HG03175 (cell line): ENCODE data around the gene RAB12.
"Not testable (repeated sequence)": the region's sequence is repeated elsewhere in the genome, so short reads cannot be mapped to it uniquely, and the experiment has no call there.

Experiments
- ATAC-seq: cut with Tn5 transposase; IDR thresholded peaks from one replicate; pipeline ENCODE4 v1.9.1; 2021; ENCODE audit warnings: mild to moderate bottlenecking, moderate library complexity; ENCODE audit not compliant: unreplicated experiment

The RAB12 gene, protein sequence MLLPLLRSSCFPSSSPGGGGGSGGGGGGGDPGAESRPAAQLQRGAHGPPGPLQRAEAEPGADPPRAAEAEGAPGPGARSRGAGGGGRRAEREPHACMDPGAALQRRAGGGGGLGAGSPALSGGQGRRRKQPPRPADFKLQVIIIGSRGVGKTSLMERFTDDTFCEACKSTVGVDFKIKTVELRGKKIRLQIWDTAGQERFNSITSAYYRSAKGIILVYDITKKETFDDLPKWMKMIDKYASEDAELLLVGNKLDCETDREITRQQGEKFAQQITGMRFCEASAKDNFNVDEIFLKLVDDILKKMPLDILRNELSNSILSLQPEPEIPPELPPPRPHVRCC

DNA sequence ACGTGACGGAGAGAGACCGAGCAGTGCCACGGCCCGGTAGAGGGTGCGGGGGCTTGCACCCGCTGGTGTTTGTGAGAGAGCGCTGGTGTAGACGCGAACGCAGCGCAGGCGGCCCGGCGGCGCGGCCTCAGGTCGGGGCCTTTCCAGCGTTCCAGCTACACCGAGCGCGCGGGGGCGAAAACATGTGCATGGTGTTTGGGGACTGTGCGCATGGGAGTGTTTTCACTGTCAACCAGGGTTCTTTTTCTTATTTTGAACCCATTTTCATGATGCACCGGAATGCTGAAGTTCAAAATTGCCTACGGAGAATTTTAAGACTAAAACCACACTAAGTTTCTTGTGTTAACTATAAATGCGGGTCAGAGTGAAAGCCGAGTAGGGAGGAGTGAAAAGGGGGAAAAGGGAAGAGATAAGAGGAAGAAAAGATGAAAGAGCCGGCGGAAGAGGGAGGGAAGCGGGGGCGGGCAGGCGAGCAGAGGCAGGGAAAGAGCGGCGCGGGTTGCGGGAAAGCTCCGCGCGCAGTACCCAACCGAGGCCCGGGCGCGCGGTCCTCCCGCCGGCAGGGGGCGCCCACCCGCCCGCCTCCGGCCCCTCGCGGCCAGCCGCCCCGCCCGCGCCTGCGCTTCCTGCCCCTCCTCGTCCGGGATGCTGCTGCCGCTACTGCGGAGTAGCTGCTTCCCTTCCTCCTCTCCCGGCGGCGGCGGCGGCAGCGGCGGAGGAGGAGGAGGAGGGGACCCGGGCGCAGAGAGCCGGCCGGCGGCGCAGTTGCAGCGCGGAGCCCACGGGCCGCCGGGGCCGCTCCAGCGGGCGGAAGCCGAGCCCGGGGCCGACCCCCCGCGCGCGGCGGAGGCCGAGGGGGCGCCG lies at the start of gene RAB12:
Gene RAB12, plus strand, starts transcription at position 643 of the 864 bp plus-strand sequence. Its CDS starts 3 bp downstream, at position 646.
- ATAC-seq = peak; percentile 76

DNA sequence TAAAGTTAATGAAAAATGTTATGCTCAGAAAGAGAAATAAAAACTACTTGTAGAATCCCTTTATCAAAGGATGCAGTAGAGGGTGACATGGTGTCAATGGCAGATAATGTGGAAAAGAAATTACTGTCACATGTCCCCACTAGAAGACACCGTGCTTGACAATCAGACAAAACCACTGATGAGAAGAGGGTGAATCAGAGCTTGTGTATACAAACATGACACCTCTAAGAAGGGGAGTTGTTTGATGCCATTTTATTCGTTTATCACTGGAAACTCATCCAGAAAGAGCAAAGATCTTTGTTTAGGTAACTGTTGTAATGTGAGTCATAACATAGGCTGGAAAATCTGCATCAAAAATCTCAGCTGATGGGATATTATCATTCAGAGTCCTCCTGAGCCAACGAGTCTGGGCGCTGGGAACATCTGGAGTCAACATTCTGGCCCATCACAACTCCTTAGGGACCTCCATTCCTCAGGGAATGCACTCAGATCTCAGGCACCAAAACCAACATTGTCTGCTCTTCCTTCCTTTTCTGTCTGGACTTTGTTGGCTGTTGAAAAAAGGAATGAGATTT lies 49.5 kb upstream of the RAB12 start:
- ATAC-seq = no peak

DNA sequence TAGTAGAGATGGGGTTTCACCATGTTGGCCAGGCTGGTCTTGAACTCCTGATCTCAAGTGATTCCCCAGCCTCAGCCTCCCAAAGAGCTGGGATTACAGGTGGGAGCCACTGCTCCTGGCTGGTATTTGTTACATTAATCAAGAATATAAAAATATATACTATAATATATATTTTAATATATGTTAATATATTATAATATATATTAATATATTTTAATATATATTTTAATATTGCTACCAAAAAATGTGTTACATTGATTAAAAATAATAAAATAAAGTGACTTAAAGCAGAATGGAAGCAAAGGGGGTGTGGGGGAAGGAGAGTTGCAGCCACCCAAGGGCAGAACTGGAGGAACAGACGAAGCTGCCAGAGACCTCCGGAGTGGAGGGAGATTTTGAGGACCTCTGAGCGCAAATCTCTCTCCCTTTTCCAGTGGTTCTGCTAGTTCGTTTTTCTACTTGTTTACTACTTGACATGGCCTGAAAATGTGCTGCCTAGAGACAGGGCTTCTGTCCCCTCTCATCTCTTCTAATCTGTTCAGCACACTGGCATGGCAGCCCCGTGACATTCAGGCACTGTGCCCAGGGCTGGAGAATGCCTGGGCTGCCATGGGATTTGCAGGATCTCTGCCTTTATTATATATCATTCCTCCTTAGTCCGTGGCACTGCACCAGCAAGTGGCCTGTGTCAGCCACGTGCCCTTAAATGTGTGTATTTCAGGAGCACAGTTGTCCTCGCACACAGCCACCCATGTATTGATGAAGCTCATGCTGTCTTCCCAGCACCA lies 47.9 kb upstream of the RAB12 start:
- ATAC-seq = no peak

DNA sequence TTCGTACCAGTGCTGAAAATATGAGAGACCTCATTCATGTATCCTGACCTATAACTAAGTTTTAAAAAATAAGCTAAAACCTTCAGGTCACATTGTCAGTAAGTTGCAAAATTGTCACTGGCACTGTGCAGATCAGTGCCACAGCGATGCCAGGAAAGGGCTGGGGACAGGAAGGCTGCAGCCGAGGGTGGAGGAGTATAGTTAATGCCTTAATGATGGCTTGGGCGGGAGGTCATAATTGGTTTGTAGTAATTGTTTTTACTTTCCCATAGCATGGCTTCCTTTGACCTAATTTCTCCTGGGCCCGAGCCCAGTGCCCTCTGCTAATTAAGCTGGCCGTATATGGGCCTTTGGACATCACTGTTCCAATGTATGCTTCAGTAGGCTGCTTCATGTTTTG lies 47.2 kb upstream of the RAB12 start:
- no peak for ATAC-seq

DNA sequence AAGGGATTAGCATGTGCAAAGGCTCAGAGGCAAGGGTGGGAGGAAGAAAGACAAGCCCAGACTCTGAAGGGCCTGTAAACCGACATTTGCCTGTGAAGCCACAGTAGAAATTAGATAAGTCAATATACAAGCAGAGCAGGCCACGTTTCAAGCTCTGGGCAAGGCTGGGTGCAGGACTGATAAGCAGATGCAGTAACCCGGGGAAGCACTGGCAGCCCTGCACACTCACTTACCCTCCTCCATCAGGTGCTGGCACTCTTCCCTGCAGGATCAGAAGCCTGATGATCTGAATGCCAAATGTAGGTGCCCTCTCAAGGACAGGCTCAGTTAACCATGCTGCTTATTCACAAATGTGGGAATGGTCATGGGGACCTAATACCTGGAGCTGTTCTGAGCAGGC lies 46.3 kb upstream of the RAB12 start:
- ATAC-seq = no peak

DNA sequence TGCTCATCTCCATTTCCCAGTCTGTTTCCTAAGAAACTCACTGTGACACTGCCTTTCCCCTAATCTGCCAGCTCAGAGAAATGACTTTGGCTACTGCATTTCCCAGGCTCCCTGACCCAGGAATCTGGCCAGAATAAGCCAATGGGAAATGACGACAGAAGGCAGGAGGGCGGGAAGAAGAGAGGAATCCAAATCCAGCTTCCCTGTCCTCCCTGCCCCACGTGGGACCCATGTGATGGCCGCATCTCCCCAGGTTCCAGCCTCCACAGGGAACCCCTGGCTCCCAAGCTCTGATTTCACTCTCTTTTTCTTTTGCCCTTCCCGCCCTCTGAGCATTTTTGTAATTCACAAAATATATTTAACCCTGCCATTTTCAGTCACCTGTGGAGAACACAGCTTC lies 37.8 kb upstream of the RAB12 start:
- ATAC-seq = no peak

DNA sequence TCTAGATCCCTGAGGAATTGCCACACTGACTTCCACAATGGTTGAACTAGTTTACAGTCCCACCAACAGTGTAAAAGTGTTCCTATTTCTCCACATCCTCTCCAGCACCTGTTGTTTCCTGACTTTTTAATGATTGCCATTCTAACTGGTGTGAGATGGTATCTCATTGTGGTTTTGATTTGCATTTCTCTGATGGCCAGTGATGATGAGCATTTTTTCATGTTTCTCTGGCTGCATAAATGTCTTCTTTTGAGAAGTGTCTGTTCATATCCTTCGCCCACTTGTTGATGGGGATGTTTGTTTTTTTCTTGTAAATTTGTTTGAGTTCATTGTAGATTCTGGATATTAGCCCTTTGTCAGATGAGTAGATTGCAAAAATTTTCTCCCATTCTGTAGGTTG lies 35.5 kb upstream of the RAB12 start:
- not testable (repeated sequence) for ATAC-seq

DNA sequence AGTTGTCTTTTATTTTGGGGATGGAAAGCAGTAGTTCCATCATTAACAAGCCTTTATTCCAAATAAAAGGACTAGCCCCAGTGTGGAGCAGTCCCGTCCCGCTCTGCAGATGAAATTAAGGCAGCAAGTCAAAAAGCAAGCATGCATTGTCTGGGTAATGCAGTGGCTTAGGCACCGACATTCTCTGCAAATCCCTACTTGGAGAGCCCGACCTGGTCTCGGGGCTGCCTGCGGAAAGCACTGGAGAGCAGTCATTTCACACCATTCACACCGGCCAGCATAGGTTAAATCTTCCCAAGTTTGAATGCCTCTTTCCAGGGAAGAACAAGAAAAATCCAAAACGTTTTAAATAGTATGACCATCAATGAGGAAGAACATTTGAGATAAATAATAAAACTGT lies 24.4 kb upstream of the RAB12 start:
- no peak for ATAC-seq

DNA sequence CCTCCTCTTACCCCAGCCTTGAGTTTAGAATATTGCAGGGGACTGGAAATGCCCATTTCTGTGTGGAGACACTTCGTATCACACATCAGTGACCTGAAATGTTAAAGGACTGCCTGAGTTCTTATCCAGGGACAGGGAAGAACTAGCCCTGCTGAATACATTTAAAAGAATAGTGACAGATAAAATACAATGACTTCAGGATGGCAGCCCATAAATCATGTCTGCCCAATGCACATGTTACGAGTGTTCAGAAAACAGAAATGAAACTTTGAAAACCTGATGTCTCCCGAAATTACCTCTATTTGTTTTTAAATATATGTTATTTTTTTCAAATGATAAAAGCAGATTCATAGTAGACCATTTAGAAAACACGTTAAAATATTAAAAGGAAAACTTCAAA lies 22.3 kb upstream of the RAB12 start:
- ATAC-seq = no peak

DNA sequence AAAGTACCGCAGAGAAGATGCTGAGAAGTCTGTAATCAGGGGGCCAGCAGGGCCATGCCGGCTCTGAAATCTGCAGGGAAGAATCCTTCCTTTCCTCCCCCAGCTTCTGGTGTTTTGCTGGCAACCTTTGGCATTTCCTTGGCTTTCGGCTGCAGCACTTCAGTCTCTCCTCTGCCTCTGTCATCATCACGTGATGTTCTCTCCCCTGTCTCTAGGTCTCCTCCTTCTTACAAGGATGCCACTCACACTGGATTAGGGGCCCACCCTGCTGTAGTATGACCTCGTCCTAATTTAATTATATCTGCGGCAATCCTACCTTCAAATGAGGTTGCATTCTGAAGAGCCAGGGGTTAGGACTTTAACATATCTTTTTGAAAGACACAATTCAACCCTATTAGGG lies 13.8 kb upstream of the RAB12 start:
- no peak for ATAC-seq

DNA sequence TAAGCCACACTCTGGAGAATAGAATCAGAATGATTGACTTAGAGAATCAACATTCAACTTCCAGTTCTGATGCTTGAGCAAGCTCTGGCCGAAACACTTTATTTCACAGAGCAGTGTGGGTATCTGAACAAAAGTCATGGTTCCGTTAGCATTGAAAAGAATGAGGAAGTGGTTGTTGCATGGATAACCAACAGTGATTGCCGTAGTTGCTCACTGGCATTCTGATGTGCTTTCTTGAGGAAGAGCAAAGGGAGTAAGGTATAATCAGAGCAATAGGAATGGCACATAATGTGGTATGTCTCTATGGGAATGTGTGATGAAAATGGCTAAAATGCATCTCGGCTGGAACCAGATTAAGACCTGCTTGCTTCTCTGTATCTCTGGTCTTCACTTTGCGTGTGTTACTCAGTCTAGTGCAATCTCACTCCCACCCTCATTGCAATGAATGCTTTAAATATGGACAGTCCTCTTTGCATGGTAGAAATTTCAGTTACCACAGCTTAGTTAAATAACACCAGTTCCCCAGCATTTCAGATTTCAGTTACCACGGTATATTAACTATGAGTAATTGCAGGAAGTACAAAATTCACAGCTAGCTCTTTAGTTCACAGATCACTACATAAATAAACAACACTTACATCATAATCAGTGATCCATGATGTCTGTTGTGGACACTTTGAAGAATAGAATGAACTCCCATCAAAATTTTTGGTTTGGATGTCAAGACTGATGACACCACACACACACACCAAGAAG lies 7.8 kb upstream of the RAB12 start:
- ATAC-seq = peak; percentile 74

DNA sequence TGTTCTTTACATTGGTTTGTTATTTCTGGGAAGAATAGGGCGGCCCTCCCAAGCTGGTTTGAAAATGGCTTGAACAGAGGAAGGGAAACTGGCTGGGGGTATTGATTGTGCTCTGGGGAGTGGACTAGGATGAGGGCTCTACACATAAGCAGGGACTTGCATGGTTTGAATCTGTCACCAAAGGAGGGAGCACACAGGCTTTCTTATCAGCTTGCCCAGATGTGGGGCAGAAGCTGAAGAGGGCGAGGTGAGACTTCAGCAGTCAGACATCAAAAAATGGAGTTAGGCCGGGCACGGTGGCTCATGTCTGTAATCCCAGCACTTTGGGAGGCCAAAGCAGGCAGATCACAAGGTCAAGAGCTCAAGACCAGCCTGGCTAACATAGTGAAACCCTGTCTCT lies 7.2 kb upstream of the RAB12 start:
- peak; percentile 21 for ATAC-seq

DNA sequence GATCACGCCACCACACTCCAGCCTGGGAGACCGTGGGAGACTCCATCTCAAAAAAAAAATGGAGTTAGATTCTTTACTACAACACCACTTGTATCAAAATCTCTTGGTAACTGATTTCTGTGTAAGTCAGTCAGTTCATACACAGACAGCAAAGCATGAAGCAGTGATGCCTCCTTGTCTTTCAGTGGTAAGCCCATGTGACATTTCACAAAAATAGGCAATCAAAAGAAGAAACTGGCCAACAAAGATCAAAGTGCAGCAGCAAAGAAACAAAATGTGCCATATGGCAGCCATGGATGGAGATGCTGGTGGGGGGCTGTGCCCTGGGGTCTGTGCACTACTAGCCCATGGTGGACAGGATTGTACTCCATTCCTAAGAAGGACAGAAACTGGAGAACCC lies 6.7 kb upstream of the RAB12 start:
- ATAC-seq = no peak

DNA sequence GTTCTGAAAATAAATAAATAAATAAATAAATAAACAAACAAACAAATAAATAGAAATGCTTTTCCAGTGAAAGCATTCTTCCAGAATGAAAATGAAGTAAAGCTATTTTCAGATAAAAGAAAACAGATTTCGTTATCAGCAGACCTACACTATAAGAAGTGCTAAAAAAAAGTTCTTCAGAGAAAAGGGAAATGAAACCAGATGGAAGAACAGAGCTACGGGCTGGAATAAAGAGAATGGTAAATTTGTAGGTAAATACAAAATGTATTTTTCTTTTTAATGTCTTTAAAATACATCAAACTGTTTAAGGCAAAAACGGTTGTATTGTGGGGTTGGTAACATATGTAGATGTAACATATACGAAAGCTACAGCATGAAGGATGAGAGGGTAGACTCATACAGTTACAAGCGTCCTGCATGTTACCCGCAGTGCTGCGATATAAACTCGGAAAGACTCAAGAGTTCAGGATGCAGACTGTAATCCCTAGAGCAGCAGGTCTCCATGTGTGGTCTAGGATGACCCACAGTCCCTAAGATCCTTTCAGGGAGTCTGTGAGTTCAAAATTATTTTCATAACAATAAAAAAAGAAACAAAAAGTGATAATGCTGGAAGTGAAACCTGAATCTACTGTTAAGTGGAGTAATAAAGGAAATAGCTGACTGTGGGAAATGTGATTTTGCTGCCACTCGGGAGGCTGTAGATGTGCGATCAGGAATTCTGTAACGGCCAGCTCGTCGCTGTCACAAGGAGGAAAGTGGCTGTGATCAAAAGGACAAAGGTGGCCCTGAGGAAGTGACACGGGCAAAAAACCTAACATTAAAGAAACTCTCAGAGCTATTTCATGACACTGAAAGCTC lies 5.3 kb upstream of the RAB12 start:
- no peak for ATAC-seq

DNA sequence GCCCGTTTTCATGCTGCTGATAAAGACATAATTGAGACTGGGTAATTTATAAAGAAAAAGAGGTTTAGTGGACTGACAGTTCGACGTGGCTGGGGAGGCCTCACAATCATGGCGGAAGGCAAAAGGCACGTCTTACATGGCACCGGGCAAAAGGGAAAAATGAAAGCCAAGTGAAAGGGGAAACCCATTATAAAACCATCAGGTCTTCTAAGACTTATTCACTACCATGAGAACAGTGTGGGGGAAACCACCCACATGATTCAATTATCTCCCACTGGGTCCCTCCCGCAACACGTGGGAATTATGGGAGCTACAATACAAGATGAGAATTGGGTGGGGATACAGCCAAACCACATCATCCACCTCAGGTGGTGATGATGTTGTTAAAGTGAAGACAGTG lies 3.3 kb upstream of the RAB12 start:
- no peak for ATAC-seq

DNA sequence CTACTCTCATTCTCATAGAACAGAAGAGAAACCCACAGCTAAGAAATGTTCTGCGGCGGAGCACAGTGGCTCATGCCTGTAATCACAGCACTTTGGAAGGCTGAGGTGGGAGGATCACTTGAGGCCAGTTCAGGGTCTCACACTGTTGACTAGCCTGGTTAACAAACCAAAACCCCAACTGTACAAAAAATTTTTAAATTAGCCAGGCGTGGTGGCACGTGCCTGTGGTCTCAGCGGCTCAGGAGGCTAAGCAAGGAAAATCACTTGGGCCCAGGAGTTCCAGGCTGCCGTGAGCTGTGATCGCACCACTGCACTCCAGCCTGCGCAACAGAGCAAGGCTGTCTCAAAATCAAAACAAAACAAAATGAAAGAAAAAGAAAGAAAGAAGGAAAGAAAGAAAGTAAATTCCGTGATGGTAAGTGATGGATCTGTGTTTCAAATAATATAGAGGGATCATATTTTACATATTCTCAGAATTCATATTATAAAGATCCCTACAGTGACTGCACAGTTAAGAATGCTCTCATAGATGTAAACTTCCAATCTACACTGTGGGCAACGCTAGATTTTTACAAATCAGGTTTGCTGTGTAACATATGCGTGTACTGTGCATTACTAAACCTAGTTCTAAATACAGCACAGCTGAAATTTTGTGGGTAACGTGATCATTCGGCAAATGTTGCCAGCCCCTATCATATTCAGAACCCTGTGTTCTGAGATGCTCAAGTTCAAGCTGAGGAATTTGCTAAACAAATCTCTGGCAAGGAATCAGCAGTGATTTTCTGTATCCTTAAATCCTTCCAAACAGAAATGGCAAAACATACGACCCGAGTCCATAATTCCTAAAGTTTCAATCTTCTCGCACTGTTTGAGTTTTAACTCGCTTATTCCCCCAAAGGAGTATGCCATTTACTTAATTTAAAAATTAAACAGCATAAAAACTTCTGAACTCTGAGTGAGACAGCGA lies 1.2 kb upstream of the RAB12 start:
- ATAC-seq = peak; percentile 28

DNA sequence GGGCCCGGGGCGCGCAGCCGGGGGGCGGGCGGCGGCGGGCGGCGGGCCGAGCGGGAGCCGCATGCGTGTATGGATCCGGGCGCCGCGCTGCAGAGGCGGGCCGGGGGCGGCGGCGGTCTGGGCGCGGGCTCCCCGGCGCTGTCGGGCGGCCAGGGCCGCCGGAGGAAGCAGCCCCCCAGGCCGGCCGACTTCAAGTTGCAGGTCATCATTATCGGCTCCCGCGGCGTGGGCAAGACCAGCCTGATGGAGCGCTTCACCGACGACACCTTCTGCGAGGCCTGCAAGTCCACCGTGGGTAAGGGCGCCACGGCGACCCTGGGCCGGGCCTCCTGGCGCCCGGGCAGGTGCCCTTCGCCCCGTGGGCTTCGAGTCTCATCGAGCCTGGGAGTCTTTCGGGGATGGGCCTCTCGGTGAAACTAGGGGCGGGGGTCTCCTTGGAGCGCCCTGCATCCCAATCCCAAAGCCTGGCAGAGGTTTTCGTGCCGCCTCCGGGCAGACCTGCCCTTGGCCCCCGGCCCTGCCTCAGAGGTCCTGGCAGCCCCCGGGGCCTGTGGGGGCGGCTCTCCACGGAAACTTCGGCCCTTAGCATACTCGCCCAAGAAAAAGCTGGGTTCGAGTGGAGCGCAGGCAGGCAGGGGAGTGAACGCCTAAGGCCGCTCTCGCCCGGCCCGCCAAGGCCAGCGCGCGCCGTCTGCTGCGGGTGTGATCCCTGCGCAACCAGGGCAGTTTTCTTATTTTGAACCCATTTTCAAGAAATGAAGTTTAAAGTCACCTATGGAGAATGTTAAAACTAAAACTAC lies 622 bp downstream of the RAB12 start:
- ATAC-seq = peak; percentile 20
